HCT116 (cell line): ENCODE results near the gene SUSD6. TPM values are rescaled to one million over a fixed set of nuclear protein-coding genes. Genes with fewer than 3 reads are reported as not detected.

Experiments
- ATAC-seq: fragments of 200-7000 bp; cut with Tn5 transposase; 2 replicates; pipeline ENCODE4 v1.9.1; 2020; ENCODE audit warnings: mild to moderate bottlenecking, moderate library complexity
- BruUV-seq: library from RNA; stranded (reverse); fragments of 400-500 nt; replicated peaks from 2 replicates; lab custom pipeline; 2021; lab: Mats Ljungman, UMichigan
- CTCF ChIA-PET: fragments of 300-600 bp; sonication (Branson Sonifier 250); formaldehyde crosslinking; loops from one replicate; lab custom pipeline; 2021; ENCODE audit warnings: antibody characterized with exemption; lab: Charles Lee
- POLR2A ChIA-PET: fragments of 300-600, 350-600 bp; sonication (Branson Sonifier 250); formaldehyde crosslinking; loops from one replicate; lab custom pipeline; 2021; ENCODE audit warnings: antibody characterized with exemption; lab: Charles Lee
- RAD21 ChIA-PET, 2 experiments: fragments of 300-600 bp; sonication (Branson Sonifier 250); formaldehyde crosslinking; loops; one replicate each; lab custom pipeline; 2023; ENCODE audit warnings: low total read pairs in 2 of 2; ENCODE audit not compliant: uncharacterized antibody in 2 of 2, unreplicated experiment in 2 of 2, low non-redundant PET in 1 of 2; lab: Charles Lee
- DNase-seq: peaks from one replicate; pipeline ENCODE4 v3.0.0-alpha.2; 2010; ENCODE audit warnings: low read depth, low spot score
- H2AFZ ChIP-seq: fragments of 200-600 bp; shearing (Covaris generic), sonication (generic); 2 replicates; pipeline ENCODE4 v1.6.1; 2017; ENCODE audit warnings: low read depth, mixed run types, mixed read lengths, antibody characterized with exemption, low read length; ENCODE audit not compliant: poor library complexity, severe bottlenecking
- H3K27ac ChIP-seq: 2 replicates; pipeline ENCODE4 v1.5.1; 2012; ENCODE audit warnings: low read depth, low read length
- H3K27me3 ChIP-seq: fragments of 200-600 bp; sonication (generic); 2 replicates; pipeline ENCODE4 v1.6.1; 2016; ENCODE audit warnings: mixed run types, low read length, mixed read lengths; ENCODE audit not compliant: insufficient read depth
- H3K36me3 ChIP-seq, 2 experiments: fragments of 200-500 bp in 1 of 2; fragments of 200-600 bp in 1 of 2; sonication (Bioruptor generic) in 1 of 2; sonication (generic) in 1 of 2; 2 replicates each; pipeline versions ENCODE4 v1.5.1 to v1.6.1; 2014 to 2016; ENCODE audit warnings: low read length in 2 of 2, inconsistent platforms in 1 of 2, mixed read lengths in 1 of 2, mixed run types in 1 of 2; ENCODE audit not compliant: insufficient read depth in 2 of 2, control insufficient read depth in 1 of 2
- H3K4me1 ChIP-seq, 2 experiments: fragments of 200-600 bp in 1 of 2; sonication (generic) in 1 of 2; 2 replicates each; pipeline versions ENCODE4 v1.5.1 to v1.6.1; 2012 to 2017; ENCODE audit warnings: low read length in 2 of 2, inconsistent platforms in 1 of 2, mild to moderate bottlenecking in 1 of 2, mixed read lengths in 1 of 2, mixed run types in 1 of 2, moderate library complexity in 1 of 2; ENCODE audit not compliant: insufficient read depth in 2 of 2, control insufficient read depth in 1 of 2
- H3K4me2 ChIP-seq: fragments of 200-600 bp; sonication (generic); 2 replicates; pipeline ENCODE4 v1.6.1; 2017; ENCODE audit warnings: mixed run types, low read length, mixed read lengths
- H3K4me3 ChIP-seq, 2 experiments: fragments of 200-600 bp in 1 of 2; sonication (generic) in 1 of 2; replicated peaks in 1 of 2; 2 replicates each; pipeline ENCODE4 v1.5.1; 2011 to 2016; ENCODE audit warnings: low read length in 2 of 2, control low read depth in 1 of 2, low read depth in 1 of 2, mild to moderate bottlenecking in 1 of 2, mixed read lengths in 1 of 2, mixed run types in 1 of 2
- H3K79me2 ChIP-seq: fragments of 200-600 bp; sonication (generic); 2 replicates; pipeline ENCODE4 v1.6.1; 2017; ENCODE audit warnings: mild to moderate bottlenecking, mixed run types, low read length, moderate library complexity, mixed read lengths; ENCODE audit not compliant: insufficient read depth
- H3K9ac ChIP-seq: fragments of 200-600 bp; sonication (generic); 2 replicates; pipeline ENCODE4 v1.6.1; 2016; ENCODE audit warnings: low read length, mixed read lengths
- H3K9me2 ChIP-seq: fragments of 200-600 bp; sonication (generic), shearing (Covaris generic); 2 replicates; pipeline ENCODE4 v1.6.1; 2017; ENCODE audit warnings: mixed run types, mild to moderate bottlenecking, moderate library complexity; ENCODE audit not compliant: insufficient read depth
- H3K9me3 ChIP-seq, 2 experiments: fragments of 200-500 bp in 1 of 2; fragments of 200-600 bp in 1 of 2; sonication (Bioruptor generic) in 1 of 2; sonication (generic) in 1 of 2; 2 replicates each; pipeline ENCODE4 v1.6.1; 2014 to 2017; ENCODE audit warnings: low read length in 2 of 2, mixed read lengths in 2 of 2, inconsistent platforms in 1 of 2, low read depth in 1 of 2, mild to moderate bottlenecking in 1 of 2, mixed run types in 1 of 2, moderate library complexity in 1 of 2; ENCODE audit not compliant: control insufficient read depth in 1 of 2, insufficient read depth in 1 of 2
- H4K20me1 ChIP-seq: fragments of 200-600 bp; sonication (generic), shearing (Covaris generic); 2 replicates; pipeline ENCODE4 v1.6.1; 2017; ENCODE audit warnings: mixed run types, mild to moderate bottlenecking, moderate library complexity; ENCODE audit not compliant: insufficient read depth
- CBX3 ChIP-seq: IDR thresholded peaks from 2 replicates; pipeline ENCODE4 v1.6.1; 2012; ENCODE audit warnings: low read depth
- EGR1 ChIP-seq: IDR thresholded peaks from 2 replicates; pipeline ENCODE4 v1.6.1; 2012; ENCODE audit warnings: low read depth
- ELF1 ChIP-seq: IDR thresholded peaks from 2 replicates; pipeline ENCODE4 v1.6.1; 2012; ENCODE audit warnings: low read depth, borderline replicate concordance
- FOSL1 ChIP-seq: IDR thresholded peaks from 2 replicates; pipeline ENCODE4 v1.6.1; 2012; ENCODE audit warnings: low read depth
- POLR2A ChIP-seq: IDR thresholded peaks from 2 replicates; pipeline ENCODE4 v1.7.0; 2011; ENCODE audit warnings: borderline replicate concordance; ENCODE audit not compliant: insufficient read depth, insufficient read length; ENCODE audit errors: extremely low read depth
- POLR2AphosphoS5 ChIP-seq: IDR thresholded peaks from 2 replicates; pipeline ENCODE4 v1.6.1; 2011; ENCODE audit warnings: mild to moderate bottlenecking, low read depth, low read length, moderate library complexity
- RAD21 ChIP-seq: IDR thresholded peaks from 2 replicates; pipeline ENCODE4 v1.6.1; 2012; ENCODE audit warnings: low read depth, mild to moderate bottlenecking
- SIN3A ChIP-seq: IDR thresholded peaks from 2 replicates; pipeline ENCODE4 v1.6.1; 2012; ENCODE audit warnings: low read depth
- SP1 ChIP-seq: IDR thresholded peaks from 2 replicates; pipeline ENCODE4 v1.6.1; 2012; ENCODE audit warnings: low read depth
- ZFX ChIP-seq: fragments of 450-650 bp; IDR thresholded peaks from 2 replicates; pipeline ENCODE4 v1.6.1; 2017
- intact Hi-C: fragments of 100-400 bp; cut with micrococcal nuclease; formaldehyde crosslinking; loops from 2 replicates; pipeline ENCODE4 v1.10.0; 2022
- total RNA-seq: library from RNA; stranded (reverse); gene quantifications from one replicate; pipeline ENCODE4 v1.2.1, GENCODE V29; 2021; ENCODE audit not compliant: unreplicated experiment
- TF ChIP-seq, protein P1 (sequence below), 3 experiments: fragments of 200-600 bp in 1 of 3; sonication (generic) in 1 of 3; IDR thresholded peaks in 2 of 3; conservative IDR thresholded peaks in 1 of 3; 2 replicates each; pipeline ENCODE4 v1.5.1; 2012 to 2017; ENCODE audit warnings: low read depth in 2 of 3, low read length in 2 of 3, antibody characterized with exemption in 1 of 3, borderline replicate concordance in 1 of 3, control low read depth in 1 of 3, mild to moderate bottlenecking in 1 of 3, mixed read lengths in 1 of 3, mixed run types in 1 of 3, moderate library complexity in 1 of 3; ENCODE audit not compliant: insufficient read depth in 1 of 3
- TF ChIP-seq, protein P2 (sequence below): IDR thresholded peaks from 2 replicates; pipeline ENCODE4 v1.6.1; 2012; ENCODE audit warnings: low read depth
- TF ChIP-seq, protein P3 (sequence below): IDR thresholded peaks from 2 replicates; pipeline ENCODE4 v1.6.1; 2012
- TF ChIP-seq, protein P4 (sequence below): IDR thresholded peaks from 2 replicates; pipeline ENCODE4 v1.6.1; 2011; ENCODE audit warnings: mild to moderate bottlenecking, low read length, moderate library complexity; ENCODE audit not compliant: insufficient replicate concordance; ENCODE audit errors: extremely low read depth

The SUSD6 gene
- total RNA-seq, 1 experiment from 2014 or later: 6.4 TPM

DNA sequence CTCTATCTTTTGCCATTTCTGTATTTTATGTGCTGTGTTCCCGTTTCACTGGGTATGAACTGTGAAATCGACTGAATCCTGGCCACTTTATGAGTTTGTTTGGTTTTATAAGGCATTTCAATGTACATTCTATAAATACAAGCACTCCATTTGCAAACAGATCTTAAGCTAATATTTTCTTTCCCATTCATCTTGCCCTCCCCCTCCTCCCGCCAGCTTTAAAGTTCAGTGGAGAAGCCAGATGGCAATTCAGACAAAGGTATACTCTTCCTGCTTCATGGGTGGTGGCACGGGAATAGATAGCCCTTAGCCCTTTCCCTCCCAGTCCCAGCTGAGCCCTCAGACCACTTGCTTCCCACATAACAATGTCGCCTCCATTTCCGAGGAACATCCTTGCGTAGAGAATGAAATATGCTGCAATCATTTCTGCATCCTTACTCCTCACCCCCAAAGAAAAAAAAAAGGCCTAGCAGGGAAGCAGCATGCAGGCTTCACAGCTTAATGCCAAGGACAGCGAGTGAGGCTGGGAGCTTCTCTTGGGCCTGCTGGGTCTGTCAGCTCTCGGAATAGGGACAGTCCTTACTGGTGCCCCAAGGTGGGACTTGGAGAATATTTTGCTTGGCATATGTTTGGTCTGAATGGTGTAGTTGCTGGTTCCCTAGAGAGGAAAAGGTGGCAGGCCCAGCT lies 102.7 kb downstream of the SUSD6 start (continued):
- TF ChIP-seq, protein P1, sequence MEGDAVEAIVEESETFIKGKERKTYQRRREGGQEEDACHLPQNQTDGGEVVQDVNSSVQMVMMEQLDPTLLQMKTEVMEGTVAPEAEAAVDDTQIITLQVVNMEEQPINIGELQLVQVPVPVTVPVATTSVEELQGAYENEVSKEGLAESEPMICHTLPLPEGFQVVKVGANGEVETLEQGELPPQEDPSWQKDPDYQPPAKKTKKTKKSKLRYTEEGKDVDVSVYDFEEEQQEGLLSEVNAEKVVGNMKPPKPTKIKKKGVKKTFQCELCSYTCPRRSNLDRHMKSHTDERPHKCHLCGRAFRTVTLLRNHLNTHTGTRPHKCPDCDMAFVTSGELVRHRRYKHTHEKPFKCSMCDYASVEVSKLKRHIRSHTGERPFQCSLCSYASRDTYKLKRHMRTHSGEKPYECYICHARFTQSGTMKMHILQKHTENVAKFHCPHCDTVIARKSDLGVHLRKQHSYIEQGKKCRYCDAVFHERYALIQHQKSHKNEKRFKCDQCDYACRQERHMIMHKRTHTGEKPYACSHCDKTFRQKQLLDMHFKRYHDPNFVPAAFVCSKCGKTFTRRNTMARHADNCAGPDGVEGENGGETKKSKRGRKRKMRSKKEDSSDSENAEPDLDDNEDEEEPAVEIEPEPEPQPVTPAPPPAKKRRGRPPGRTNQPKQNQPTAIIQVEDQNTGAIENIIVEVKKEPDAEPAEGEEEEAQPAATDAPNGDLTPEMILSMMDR (IDR thresholded peaks at IDR 0.05 in 2 of 3, conservative IDR thresholded peaks at IDR 0.05 in 1 of 3; ENCODE audit: borderline replicate concordance in 1 of 3, insufficient read depth in 1 of 3, low read depth in 2 of 3, low read length in 2 of 3): no peak
- TF ChIP-seq ZFX (no peak), ELF1 (no peak)

DNA sequence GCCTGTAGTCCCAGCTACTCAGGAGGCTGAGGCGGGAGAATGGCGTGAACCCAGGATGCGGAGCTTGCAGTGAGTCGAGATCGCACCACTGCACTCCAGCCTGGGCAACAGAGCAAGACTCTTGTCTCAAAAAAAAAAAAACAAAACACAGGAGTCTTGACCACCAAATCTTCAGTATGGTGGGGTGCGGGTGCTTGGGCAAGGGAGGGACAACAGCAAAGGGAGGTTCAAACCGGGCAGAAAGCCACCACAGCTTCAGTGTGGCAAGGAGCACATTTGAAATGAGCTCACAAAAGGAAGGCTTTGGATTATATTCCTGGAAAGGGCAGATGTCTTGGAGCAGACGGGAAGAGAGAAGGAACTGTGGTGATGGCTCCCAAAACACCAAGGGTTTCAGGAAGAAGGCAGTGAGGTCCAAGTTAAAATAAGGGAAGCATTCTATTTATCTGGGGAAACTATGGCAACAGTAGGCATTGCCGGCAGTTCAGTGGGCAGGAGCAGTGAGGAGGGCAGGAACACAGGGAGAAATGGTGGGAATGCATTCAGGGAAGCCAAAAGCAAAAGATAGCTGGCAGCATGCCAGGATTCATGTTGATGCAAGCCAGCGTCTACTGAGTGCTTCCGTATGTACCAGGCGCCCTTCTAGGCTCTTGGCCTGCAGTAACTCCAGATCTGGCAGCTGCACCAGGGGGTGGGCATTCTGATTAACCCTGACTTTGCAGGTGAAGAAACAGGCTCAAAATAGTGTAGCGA lies 104.5 kb downstream of the SUSD6 start:
- H2AFZ ChIP-seq: no peak overlapping the region
- POLR2A ChIA-PET: no interaction called here
- H4K20me1 ChIP-seq: no peaks in the 10 kb centered on the region
- no peaks in the 10 kb centered on the region for H3K36me3 ChIP-seq
- peaks cover 17 to 22% of the 10 kb centered on the region in 2 experiments for H3K4me1 ChIP-seq
- no peaks in the 10 kb centered on the region for H3K9me2 ChIP-seq
- no peak overlapping the region for H3K4me3 ChIP-seq
- no peak overlapping the region for H3K4me2 ChIP-seq
- ATAC-seq (no peak), DNase-seq (no peak)
- BruUV-seq: no TSS peak
- RAD21 ChIA-PET: no interaction called here
- no peak overlapping the region for H3K9ac ChIP-seq
- no peak overlapping the region for H3K27ac ChIP-seq
- H3K79me2 ChIP-seq: no peaks in the 10 kb centered on the region
- CTCF ChIA-PET: no interaction called here
- intact Hi-C loops: no loop called here
- H3K27me3 ChIP-seq: no peaks in the 10 kb centered on the region
- H3K9me3 ChIP-seq: no peaks in the 10 kb centered on the region
- TF ChIP-seq, protein P2, sequence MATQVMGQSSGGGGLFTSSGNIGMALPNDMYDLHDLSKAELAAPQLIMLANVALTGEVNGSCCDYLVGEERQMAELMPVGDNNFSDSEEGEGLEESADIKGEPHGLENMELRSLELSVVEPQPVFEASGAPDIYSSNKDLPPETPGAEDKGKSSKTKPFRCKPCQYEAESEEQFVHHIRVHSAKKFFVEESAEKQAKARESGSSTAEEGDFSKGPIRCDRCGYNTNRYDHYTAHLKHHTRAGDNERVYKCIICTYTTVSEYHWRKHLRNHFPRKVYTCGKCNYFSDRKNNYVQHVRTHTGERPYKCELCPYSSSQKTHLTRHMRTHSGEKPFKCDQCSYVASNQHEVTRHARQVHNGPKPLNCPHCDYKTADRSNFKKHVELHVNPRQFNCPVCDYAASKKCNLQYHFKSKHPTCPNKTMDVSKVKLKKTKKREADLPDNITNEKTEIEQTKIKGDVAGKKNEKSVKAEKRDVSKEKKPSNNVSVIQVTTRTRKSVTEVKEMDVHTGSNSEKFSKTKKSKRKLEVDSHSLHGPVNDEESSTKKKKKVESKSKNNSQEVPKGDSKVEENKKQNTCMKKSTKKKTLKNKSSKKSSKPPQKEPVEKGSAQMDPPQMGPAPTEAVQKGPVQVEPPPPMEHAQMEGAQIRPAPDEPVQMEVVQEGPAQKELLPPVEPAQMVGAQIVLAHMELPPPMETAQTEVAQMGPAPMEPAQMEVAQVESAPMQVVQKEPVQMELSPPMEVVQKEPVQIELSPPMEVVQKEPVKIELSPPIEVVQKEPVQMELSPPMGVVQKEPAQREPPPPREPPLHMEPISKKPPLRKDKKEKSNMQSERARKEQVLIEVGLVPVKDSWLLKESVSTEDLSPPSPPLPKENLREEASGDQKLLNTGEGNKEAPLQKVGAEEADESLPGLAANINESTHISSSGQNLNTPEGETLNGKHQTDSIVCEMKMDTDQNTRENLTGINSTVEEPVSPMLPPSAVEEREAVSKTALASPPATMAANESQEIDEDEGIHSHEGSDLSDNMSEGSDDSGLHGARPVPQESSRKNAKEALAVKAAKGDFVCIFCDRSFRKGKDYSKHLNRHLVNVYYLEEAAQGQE: no peak
- TF ChIP-seq SP1 (no peak), ZFX (no peak), CBX3 (no peak), FOSL1 (no peak), ELF1 (no peak), POLR2AphosphoS5 (no peak), EGR1 (no peak), RAD21 (no peak), SIN3A (no peak), POLR2A (no peak)
- TF ChIP-seq, protein P3, sequence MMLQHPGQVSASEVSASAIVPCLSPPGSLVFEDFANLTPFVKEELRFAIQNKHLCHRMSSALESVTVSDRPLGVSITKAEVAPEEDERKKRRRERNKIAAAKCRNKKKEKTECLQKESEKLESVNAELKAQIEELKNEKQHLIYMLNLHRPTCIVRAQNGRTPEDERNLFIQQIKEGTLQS: no peak
- TF ChIP-seq, protein P4, sequence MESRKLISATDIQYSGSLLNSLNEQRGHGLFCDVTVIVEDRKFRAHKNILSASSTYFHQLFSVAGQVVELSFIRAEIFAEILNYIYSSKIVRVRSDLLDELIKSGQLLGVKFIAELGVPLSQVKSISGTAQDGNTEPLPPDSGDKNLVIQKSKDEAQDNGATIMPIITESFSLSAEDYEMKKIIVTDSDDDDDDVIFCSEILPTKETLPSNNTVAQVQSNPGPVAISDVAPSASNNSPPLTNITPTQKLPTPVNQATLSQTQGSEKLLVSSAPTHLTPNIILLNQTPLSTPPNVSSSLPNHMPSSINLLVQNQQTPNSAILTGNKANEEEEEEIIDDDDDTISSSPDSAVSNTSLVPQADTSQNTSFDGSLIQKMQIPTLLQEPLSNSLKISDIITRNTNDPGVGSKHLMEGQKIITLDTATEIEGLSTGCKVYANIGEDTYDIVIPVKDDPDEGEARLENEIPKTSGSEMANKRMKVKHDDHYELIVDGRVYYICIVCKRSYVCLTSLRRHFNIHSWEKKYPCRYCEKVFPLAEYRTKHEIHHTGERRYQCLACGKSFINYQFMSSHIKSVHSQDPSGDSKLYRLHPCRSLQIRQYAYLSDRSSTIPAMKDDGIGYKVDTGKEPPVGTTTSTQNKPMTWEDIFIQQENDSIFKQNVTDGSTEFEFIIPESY: no peak
- TF ChIP-seq, all 23 proteins: peak for 0
